Epithelial cell of proximal tubule (primary cell): ENCODE results near the gene FBRSL1. TPM values are rescaled to one million over a fixed set of nuclear protein-coding genes. Genes with fewer than 3 reads are reported as not detected.
"Not testable (repeated sequence)": the region's sequence is repeated elsewhere in the genome, so short reads cannot be mapped to it uniquely, and the experiment has no call there.

Source experiments
- DNase-seq: peaks from one replicate; pipeline ENCODE4 v3.0.0-alpha.2; 2011; ENCODE audit warnings: low read depth
- H3K4me3 ChIP-seq: 2 replicates; pipeline ENCODE4 v1.5.1; 2011; ENCODE audit warnings: low read depth, mild to moderate bottlenecking, low read length
- CTCF ChIP-seq: conservative IDR thresholded peaks from 2 replicates; pipeline ENCODE4 v1.5.1; 2012; ENCODE audit warnings: low read depth, mild to moderate bottlenecking, low read length
- total RNA-seq: library from RNA; depleted of rRNA; stranded (reverse); fragments of >200 nt; gene quantifications from 2 replicates; pipeline ENCODE4 v1.2.3, GENCODE V29; 2015

FBRSL1 gene
- 57.4 and 95.9 TPM in 2 replicates for total RNA-seq

- no peak for DNase-seq
- peak within 1 kb of the TSS; percentile 72 for H3K4me3 ChIP-seq
- no peak for TF ChIP-seq CTCF
Observed at GRCh38 chr12:132489602-132490266, at the start of gene FBRSL1. Gene FBRSL1, plus strand, starts transcription at chr12:132490151.

- H3K4me3 ChIP-seq, DNase-seq: not testable (repeated sequence)
Observed at GRCh38 chr12:132440420-132440819, 49.5 kb upstream of the FBRSL1 start.

GRCh38 chr12:132441871-132442863 is 47.8 kb upstream of the FBRSL1 start:
- no peak for TF ChIP-seq CTCF
- DNase-seq = no peak
- no peak overlapping the region for H3K4me3 ChIP-seq

- H3K4me3 ChIP-seq = no peak overlapping the region
- DNase-seq = no peak
- TF ChIP-seq CTCF = no peak
Observed at GRCh38 chr12:132443091-132443490, 46.9 kb upstream of the FBRSL1 start.

GRCh38 chr12:132444283-132444682 is 45.7 kb upstream of the FBRSL1 start:
- H3K4me3 ChIP-seq = no peak overlapping the region
- no peak for DNase-seq
- TF ChIP-seq CTCF = no peak

GRCh38 chr12:132444957-132445883 is 44.7 kb upstream of the FBRSL1 start:
- no peak for TF ChIP-seq CTCF
- H3K4me3 ChIP-seq = peak overlapping the region; percentile 36
- DNase-seq = no peak
